HG03045 (cell line): ENCODE measurements around the gene HOTAIR.

ENCODE experiments used
- ATAC-seq: cut with Tn5 transposase; IDR thresholded peaks from one replicate; pipeline ENCODE4 v1.9.1; 2021; ENCODE audit warnings: mild to moderate bottlenecking, moderate library complexity; ENCODE audit not compliant: unreplicated experiment

The HOTAIR gene

GRCh38 chr12:53988541-53989226 lies 13.9 kb upstream of the HOTAIR start:
- no peak for ATAC-seq

GRCh38 chr12:53987787-53988230 lies 13.1 kb upstream of the HOTAIR start:
- no peak for ATAC-seq

GRCh38 chr12:53986686-53987483 lies 12.1 kb upstream of the HOTAIR start:
- ATAC-seq, result no peak

- ATAC-seq, result no peak
These were observed 11.4 kb upstream of the HOTAIR start for GRCh38 chr12:53985994-53986685.

GRCh38 chr12:53985692-53985993 lies 10.9 kb upstream of the HOTAIR start:
- no peak for ATAC-seq

- no peak for ATAC-seq
These were observed 10.3 kb upstream of the HOTAIR start, which contains the start of gene HOXC10 for GRCh38 chr12:53984901-53985691. Gene HOXC10 (plus strand): TSS chr12:53985146. CDS start chr12:53985260, 114 bp downstream.

GRCh38 chr12:53983950-53984572 lies 9.3 kb upstream of the HOTAIR start:
- ATAC-seq, result no peak

GRCh38 chr12:53983568-53983949 lies 8.8 kb upstream of the HOTAIR start:
- no peak for ATAC-seq

- no peak for ATAC-seq
These were observed 8.2 kb upstream of the HOTAIR start for GRCh38 chr12:53982648-53983567.

GRCh38 chr12:53981634-53982565 lies 7.1 kb upstream of the HOTAIR start:
- no peak for ATAC-seq

GRCh38 chr12:53980802-53981496 lies 6.2 kb upstream of the HOTAIR start:
- no peak for ATAC-seq

- ATAC-seq, result no peak
These were observed 5.5 kb upstream of the HOTAIR start for GRCh38 chr12:53980104-53980801.

GRCh38 chr12:53978477-53979356 lies 4.0 kb upstream of the HOTAIR start:
- no peak for ATAC-seq

- ATAC-seq, result no peak
These were observed 3.1 kb upstream of the HOTAIR start for GRCh38 chr12:53977596-53978445.
